ENCODE results near the gene HERPUD1.

- TF ChIP-seq POLR2A (IDR thresholded peaks at IDR 0.05) = no peak
- TF ChIP-seq CTCF (IDR thresholded peaks at IDR 0.05) = no peak
These were observed 28.1 kb upstream of the HERPUD1 start for GRCh38 chr16:56903866-56904265.

Data from adrenal gland (tissue), 5 donors.